Measurements from ENCODE around the gene IDI2. TPM values are rescaled to one million over a fixed set of nuclear protein-coding genes. Genes with fewer than 3 reads are reported as not detected.

Gene IDI2
- total RNA-seq, 1 donor from 2014 or later, result not detected

GRCh38 chr10:971613-972012, 54.0 kb downstream of the IDI2 start:
- peak overlapping the region; percentile 4 for H3K4me3 Mint-ChIP-seq
- H3K27me3 Mint-ChIP-seq, result peaks cover 6% of the 10 kb centered on the region
- TF ChIP-seq CTCF (conservative IDR thresholded peaks at IDR 0.05), result no peak
- DNase-seq (ENCODE audit: extremely low spot score, unreplicated experiment), result no peak
- H3K9me3 Mint-ChIP-seq, result no peaks in the 10 kb centered on the region
- H3K27ac Mint-ChIP-seq, result peak overlapping the region; percentile 61
- peaks cover 3% of the 10 kb centered on the region for H3K36me3 Mint-ChIP-seq
- H3K4me1 Mint-ChIP-seq (ENCODE audit: unreplicated experiment), result peaks cover 21% of the 10 kb centered on the region

GRCh38 chr10:971150-971542, 54.5 kb downstream of the IDI2 start:
- Mint-ChIP-seq H3K9me3 (no peaks in the 10 kb centered on the region), H3K4me3 (peak overlapping the region; percentile 65), H3K36me3 (no peaks in the 10 kb centered on the region), H3K4me1 (ENCODE audit: unreplicated experiment) (peaks cover 21% of the 10 kb centered on the region), H3K27me3 (peaks cover 6% of the 10 kb centered on the region), H3K27ac (peak overlapping the region; percentile 61)
- no peak for DNase-seq (ENCODE audit: extremely low spot score, unreplicated experiment)
- TF ChIP-seq CTCF (conservative IDR thresholded peaks at IDR 0.05), result no peak

GRCh38 chr10:970311-971149, 55.1 kb downstream of the IDI2 start:
- TF ChIP-seq CTCF (conservative IDR thresholded peaks at IDR 0.05), result no peak
- DNase-seq (ENCODE audit: extremely low spot score, unreplicated experiment), result no peak
- Mint-ChIP-seq H3K4me3 (peak overlapping the region; percentile 8), H3K27ac (peak overlapping the region; percentile 61), H3K9me3 (no peaks in the 10 kb centered on the region), H3K36me3 (no peaks in the 10 kb centered on the region), H3K27me3 (peaks cover 6% of the 10 kb centered on the region), H3K4me1 (ENCODE audit: unreplicated experiment) (peaks cover 21% of the 10 kb centered on the region)

GRCh38 chr10:969473-970150, 56.0 kb downstream of the IDI2 start:
- peak overlapping the region; percentile 61 for H3K27ac Mint-ChIP-seq
- no peaks in the 10 kb centered on the region for H3K9me3 Mint-ChIP-seq
- H3K4me1 Mint-ChIP-seq (ENCODE audit: unreplicated experiment), result peaks cover 22% of the 10 kb centered on the region
- no peaks in the 10 kb centered on the region for H3K36me3 Mint-ChIP-seq
- H3K4me3 Mint-ChIP-seq, result no peak overlapping the region
- no peak for TF ChIP-seq CTCF (conservative IDR thresholded peaks at IDR 0.05)
- peaks cover 6% of the 10 kb centered on the region for H3K27me3 Mint-ChIP-seq
- DNase-seq (ENCODE audit: extremely low spot score, unreplicated experiment), result no peak

Other genes starting within 250 kb of the IDI2 start
- 82.1 and 96.4 TPM in 2 replicates for gene LARP4B, start 94.2 kb downstream of the IDI2 start, total RNA-seq (ENCODE audit: low replicate concordance)
- 57.8 and 65.9 TPM in 2 replicates for gene GTPBP4, start 37.4 kb downstream of the IDI2 start, total RNA-seq (ENCODE audit: low replicate concordance)
- 45.2 and 54.1 TPM in 2 replicates for gene IDI1, start 23.3 kb upstream of the IDI2 start, total RNA-seq (ENCODE audit: low replicate concordance)
- gene WDR37, start 30.5 kb upstream of the IDI2 start, total RNA-seq (ENCODE audit: low replicate concordance), result 16.2 and 17.6 TPM in 2 replicates

Data from type B pancreatic cell (in vitro differentiated cells).